Lung (tissue), 12 donors: ENCODE measurements around the gene ZNF641. TPM values are rescaled to one million over a fixed set of nuclear protein-coding genes. Genes with fewer than 3 reads are reported as not detected.

Experiments
- ATAC-seq: fragments of 200-7000 bp; cut with Tn5 transposase; one replicate; pipeline ENCODE4 v1.9.1; 2020; ENCODE audit warnings: moderate number of reproducible peaks; ENCODE audit not compliant: insufficient read depth, low FRiP score
- DNase-seq, 3 donors: peaks; one replicate each; pipeline ENCODE4 v3.0.0-alpha.2; 2013 to 2017
- H3K27ac ChIP-seq, 2 donors: one replicate each; pipeline ENCODE4 v1.5.1; 2013; ENCODE audit warnings: mild to moderate bottlenecking in 2 of 2, moderate library complexity in 2 of 2, control low read depth in 1 of 2, inconsistent platforms in 1 of 2, low read depth in 1 of 2, low read length in 1 of 2
- H3K27me3 ChIP-seq, 3 donors: one replicate each; pipeline ENCODE4 v1.5.1; 2013; ENCODE audit warnings: low read length in 2 of 3; ENCODE audit not compliant: control insufficient read depth in 3 of 3, insufficient read depth in 3 of 3
- H3K36me3 ChIP-seq, 4 donors: one replicate each; pipeline ENCODE4 v1.5.1; 2013; ENCODE audit warnings: low read length in 4 of 4, mild to moderate bottlenecking in 1 of 4, moderate library complexity in 1 of 4; ENCODE audit not compliant: control insufficient read depth in 4 of 4, insufficient read depth in 4 of 4
- H3K4me1 ChIP-seq, 5 donors: one replicate each; pipeline ENCODE4 v1.5.1; 2013; ENCODE audit warnings: low read length in 5 of 5, mild to moderate bottlenecking in 2 of 5, moderate library complexity in 1 of 5; ENCODE audit not compliant: control insufficient read depth in 5 of 5, insufficient read depth in 5 of 5
- H3K4me3 ChIP-seq: one replicate; pipeline ENCODE4 v1.5.1; 2013; ENCODE audit warnings: mild to moderate bottlenecking, control low read depth, moderate library complexity
- H3K9ac ChIP-seq, 2 donors: one replicate each; pipeline ENCODE4 v1.5.1; 2013; ENCODE audit warnings: low read length in 2 of 2, control low read depth in 1 of 2; ENCODE audit not compliant: insufficient read depth in 1 of 2
- H3K9me3 ChIP-seq, 4 donors: one replicate each; pipeline ENCODE4 v1.5.1; 2013; ENCODE audit warnings: low read length in 3 of 4, mild to moderate bottlenecking in 1 of 4, moderate library complexity in 1 of 4; ENCODE audit not compliant: control insufficient read depth in 4 of 4, insufficient read depth in 3 of 4
- WGBS, 2 donors: extraction: QIAGEN DNeasy Blood & Tissue Kit; methylation state at CpG; one replicate each; pipeline ENCODE4 v1.1.7; 2013; 5-methylcytosine and 5-hydroxymethylcytosine counted together
- polyA plus RNA-seq, 2 donors: library from polyadenylated mRNA; stranded (reverse); fragments of 200-250 nt; gene quantifications; one replicate each; pipeline ENCODE4 v1.2.1, GENCODE V29; 2013
- total RNA-seq, 2 donors: library from RNA; depleted of rRNA in 1 of 2; stranded (reverse); fragments of >200 nt in 1 of 2; gene quantifications; one replicate each; pipeline ENCODE4 v1.2.1, GENCODE V29; 2014 to 2021
- TF ChIP-seq, protein P1 (sequence below): IDR thresholded peaks from 2 replicates; pipeline ENCODE4 v1.5.1; 2012; ENCODE audit warnings: mild to moderate bottlenecking; ENCODE audit errors: control extremely low read depth, extremely low read depth
- donor health status: control.
- donor health status: control.
- donor health status: Bipolar disorder and iron deficiency.
- donor health status: healthy.
- donor health status: DM: yes; HTN: yes; CAD: no.

Gene ZNF641
- total and polyA plus RNA-seq, 4 donors = 6.9 to 26.8 (median 17.3) TPM

DNA sequence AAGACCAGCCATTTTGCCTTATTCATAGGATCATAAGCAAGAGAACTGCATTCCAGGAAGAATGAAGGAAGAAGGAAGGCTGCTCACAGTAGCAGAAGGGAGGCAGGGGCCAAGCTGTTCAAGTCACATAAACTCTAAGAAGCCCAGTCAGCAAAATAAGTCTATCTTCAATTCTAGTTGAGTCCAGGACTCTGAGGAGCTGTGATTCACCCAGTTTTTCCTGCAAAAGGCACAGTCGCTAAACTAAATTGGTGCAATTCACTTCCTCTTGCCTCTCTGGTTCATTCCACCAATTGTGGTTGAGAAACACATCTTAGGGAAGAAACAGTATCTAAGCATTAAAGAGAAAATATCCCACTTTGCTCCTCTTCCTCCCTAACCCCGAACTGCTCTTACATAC lies 9.8 kb downstream of the ZNF641 start:
- no peak for ATAC-seq
- Histone ChIP-seq H3K9ac (no peak overlapping the region), H3K4me1 (peaks cover 0 to 3% (median 0%) of the 10 kb centered on the region in 5 donors), H3K36me3 (peaks cover 16 to 28% (median 21%) of the 10 kb centered on the region in 4 donors), H3K4me3 (no peak overlapping the region), H3K27ac (no peak overlapping the region), H3K27me3 (no peaks in the 10 kb centered on the region), H3K9me3 (no peaks in the 10 kb centered on the region)
- TF ChIP-seq, protein P1, sequence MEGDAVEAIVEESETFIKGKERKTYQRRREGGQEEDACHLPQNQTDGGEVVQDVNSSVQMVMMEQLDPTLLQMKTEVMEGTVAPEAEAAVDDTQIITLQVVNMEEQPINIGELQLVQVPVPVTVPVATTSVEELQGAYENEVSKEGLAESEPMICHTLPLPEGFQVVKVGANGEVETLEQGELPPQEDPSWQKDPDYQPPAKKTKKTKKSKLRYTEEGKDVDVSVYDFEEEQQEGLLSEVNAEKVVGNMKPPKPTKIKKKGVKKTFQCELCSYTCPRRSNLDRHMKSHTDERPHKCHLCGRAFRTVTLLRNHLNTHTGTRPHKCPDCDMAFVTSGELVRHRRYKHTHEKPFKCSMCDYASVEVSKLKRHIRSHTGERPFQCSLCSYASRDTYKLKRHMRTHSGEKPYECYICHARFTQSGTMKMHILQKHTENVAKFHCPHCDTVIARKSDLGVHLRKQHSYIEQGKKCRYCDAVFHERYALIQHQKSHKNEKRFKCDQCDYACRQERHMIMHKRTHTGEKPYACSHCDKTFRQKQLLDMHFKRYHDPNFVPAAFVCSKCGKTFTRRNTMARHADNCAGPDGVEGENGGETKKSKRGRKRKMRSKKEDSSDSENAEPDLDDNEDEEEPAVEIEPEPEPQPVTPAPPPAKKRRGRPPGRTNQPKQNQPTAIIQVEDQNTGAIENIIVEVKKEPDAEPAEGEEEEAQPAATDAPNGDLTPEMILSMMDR = no peak
- no peak for DNase-seq
- WGBS, 2 donors = 52 to 74% methylated on average over 2 of the region's 2 CpGs

DNA sequence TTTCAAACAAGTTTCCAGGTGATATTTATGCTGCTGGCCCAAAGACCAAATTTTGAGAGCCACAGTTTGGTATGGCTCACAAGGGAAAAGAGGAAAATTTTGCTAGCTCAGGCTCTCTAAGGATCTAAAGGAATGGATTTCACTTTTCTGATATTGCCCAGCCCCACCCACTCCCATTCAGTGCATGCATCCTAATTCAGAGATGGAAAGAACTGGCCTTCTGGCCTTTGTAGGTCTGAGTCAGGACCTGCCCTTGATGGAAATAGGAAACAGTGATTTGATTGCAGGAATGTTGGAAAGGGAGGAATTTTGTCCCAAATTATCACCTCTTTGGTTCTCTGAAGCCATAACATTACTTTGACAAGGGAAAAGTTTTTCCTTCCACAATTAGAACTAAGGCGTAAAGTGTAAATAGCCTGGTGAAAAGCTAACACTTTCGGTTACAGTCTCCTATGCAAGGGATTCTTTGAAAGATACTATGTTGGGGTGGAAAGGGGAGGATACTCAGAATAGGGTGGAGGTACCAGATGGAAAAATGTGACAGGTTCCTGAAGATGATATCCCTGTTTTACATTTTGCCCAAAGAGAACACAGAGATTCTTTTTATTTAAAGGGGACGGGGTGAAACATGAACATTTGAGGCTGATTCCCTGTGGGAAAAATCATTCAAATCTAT lies 11.1 kb downstream of the ZNF641 start:
- WGBS, 2 donors = 98 to 99% methylated on average over 3 of the region's 3 CpGs
- Histone ChIP-seq H3K9me3 (no peaks in the 10 kb centered on the region), H3K27ac (no peak overlapping the region), H3K27me3 (no peaks in the 10 kb centered on the region), H3K36me3 (peaks cover 11 to 24% (median 13%) of the 10 kb centered on the region in 4 donors), H3K4me1 (peaks cover 0 to 9% (median 0%) of the 10 kb centered on the region in 5 donors), H3K9ac (no peak overlapping the region), H3K4me3 (no peak overlapping the region)
- DNase-seq (no peak), ATAC-seq (no peak)
- TF ChIP-seq, protein P1 = no peak

DNA sequence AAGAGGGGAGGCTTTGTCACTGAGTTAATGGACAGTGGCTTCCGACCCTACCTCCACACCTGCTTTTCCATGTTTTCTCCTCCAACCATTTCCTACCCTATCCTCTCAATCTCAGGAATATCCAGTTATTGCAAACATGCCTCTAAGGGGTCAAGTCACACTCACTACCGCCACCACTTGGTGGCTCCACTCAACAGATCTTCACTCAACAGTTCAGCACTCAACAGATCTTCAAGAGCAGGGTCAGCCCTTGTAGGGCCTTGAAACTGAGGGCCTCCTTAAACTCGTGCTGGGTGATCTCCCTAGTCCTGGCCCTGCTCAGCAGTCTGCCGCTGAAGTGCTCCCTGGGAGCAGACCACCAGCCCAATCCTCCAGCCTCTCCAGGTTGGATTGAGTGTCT lies 14.2 kb downstream of the ZNF641 start:
- WGBS, 2 donors = 54 to 79% methylated on average over 4 of the region's 4 CpGs
- no peak for ATAC-seq
- no peaks in the 10 kb centered on the region for H3K27me3 ChIP-seq

More for the DNA sequence above, 14.2 kb downstream of the ZNF641 start:
- TF ChIP-seq, protein P1 = no peak
- Histone ChIP-seq H3K4me3 (no peak overlapping the region), H3K4me1 (peaks cover 0 to 9% (median 0%) of the 10 kb centered on the region in 5 donors), H3K9me3 (no peaks in the 10 kb centered on the region), H3K27ac (no peak overlapping the region), H3K9ac (no peak overlapping the region), H3K36me3 (peaks cover 0 to under 1% (median 0%) of the 10 kb centered on the region in 4 donors)
- DNase-seq = peak in 1 of 3 donors; percentile 29
